ENCODE data around the gene DTWD1. TPM values are rescaled to one million over a fixed set of nuclear protein-coding genes. Genes with fewer than 3 reads are reported as not detected.
"Not testable (repeated sequence)": the region's sequence is repeated elsewhere in the genome, so short reads cannot be mapped to it uniquely, and the experiment has no call there.

Gene DTWD1
- total RNA-seq, 1 donor from 2014 or later, result 22.0 TPM

- peaks cover 30% of the 10 kb centered on the region for H3K9me3 Mint-ChIP-seq
- H3K27me3 Mint-ChIP-seq (ENCODE audit: low read depth), result peaks cover 1% of the 10 kb centered on the region
- H3K4me1 Mint-ChIP-seq (ENCODE audit: low read depth), result no peaks in the 10 kb centered on the region
- H3K36me3 Mint-ChIP-seq (ENCODE audit: low read depth), result peaks cover 3% of the 10 kb centered on the region
- no peak for DNase-seq (ENCODE audit: low spot score)
- no peak overlapping the region for H3K4me3 Mint-ChIP-seq (ENCODE audit: low read depth)
- H3K27ac Mint-ChIP-seq, result no peak overlapping the region
- intact Hi-C loops (cut with micrococcal nuclease), result no loop called here
Measured at GRCh38 chr15:49652922-49653321, 32.1 kb downstream of the DTWD1 start.

GRCh38 chr15:49656734-49657133 lies 35.9 kb downstream of the DTWD1 start:
- intact Hi-C loops (cut with micrococcal nuclease), result no loop called here
- Mint-ChIP-seq H3K4me1 (ENCODE audit: low read depth) (no peaks in the 10 kb centered on the region), H3K9me3 (peaks cover 32% of the 10 kb centered on the region), H3K36me3 (ENCODE audit: low read depth) (peaks cover 3% of the 10 kb centered on the region), H3K4me3 (ENCODE audit: low read depth) (no peak overlapping the region), H3K27ac (no peak overlapping the region), H3K27me3 (ENCODE audit: low read depth) (peaks cover 16% of the 10 kb centered on the region)
- no peak for DNase-seq (ENCODE audit: low spot score)

- no peaks in the 10 kb centered on the region for H3K36me3 Mint-ChIP-seq (ENCODE audit: low read depth)
- no peaks in the 10 kb centered on the region for H3K9me3 Mint-ChIP-seq
- DNase-seq (ENCODE audit: low spot score), result no peak
- H3K27ac Mint-ChIP-seq, result no peak overlapping the region
- peaks cover 28% of the 10 kb centered on the region for H3K27me3 Mint-ChIP-seq (ENCODE audit: low read depth)
- H3K4me3 Mint-ChIP-seq (ENCODE audit: low read depth), result no peak overlapping the region
- intact Hi-C loops (cut with micrococcal nuclease), result no loop called here
- no peaks in the 10 kb centered on the region for H3K4me1 Mint-ChIP-seq (ENCODE audit: low read depth)
Measured at GRCh38 chr15:49664716-49665115, 43.9 kb downstream of the DTWD1 start.

- H3K9me3 Mint-ChIP-seq; H3K36me3 Mint-ChIP-seq (ENCODE audit: low read depth); H3K4me1 Mint-ChIP-seq (ENCODE audit: low read depth); H3K27ac Mint-ChIP-seq; intact Hi-C loops (cut with micrococcal nuclease); DNase-seq (ENCODE audit: low spot score); H3K4me3 Mint-ChIP-seq (ENCODE audit: low read depth): not testable (repeated sequence)
- H3K27me3 Mint-ChIP-seq (ENCODE audit: low read depth), result peaks cover 25% of the 10 kb centered on the region
Measured at GRCh38 chr15:49666486-49666885, 45.6 kb downstream of the DTWD1 start.

GRCh38 chr15:49669288-49669687 lies 48.4 kb downstream of the DTWD1 start:
- Mint-ChIP-seq H3K4me3 (ENCODE audit: low read depth) (no peak overlapping the region), H3K27ac (no peak overlapping the region), H3K27me3 (ENCODE audit: low read depth) (peaks cover 18% of the 10 kb centered on the region), H3K36me3 (ENCODE audit: low read depth) (no peaks in the 10 kb centered on the region), H3K4me1 (ENCODE audit: low read depth) (no peaks in the 10 kb centered on the region), H3K9me3 (no peaks in the 10 kb centered on the region)
- intact Hi-C loops (cut with micrococcal nuclease), result no loop called here
- DNase-seq (ENCODE audit: low spot score), result no peak

GRCh38 chr15:49673861-49674260 lies 53.0 kb downstream of the DTWD1 start:
- intact Hi-C loops (cut with micrococcal nuclease), result no loop called here
- no peaks in the 10 kb centered on the region for H3K36me3 Mint-ChIP-seq (ENCODE audit: low read depth)
- H3K9me3 Mint-ChIP-seq, result no peaks in the 10 kb centered on the region
- no peak for DNase-seq (ENCODE audit: low spot score)
- H3K4me3 Mint-ChIP-seq (ENCODE audit: low read depth), result no peak overlapping the region
- H3K27ac Mint-ChIP-seq, result no peak overlapping the region
- H3K4me1 Mint-ChIP-seq (ENCODE audit: low read depth), result no peaks in the 10 kb centered on the region
- peaks cover 15% of the 10 kb centered on the region for H3K27me3 Mint-ChIP-seq (ENCODE audit: low read depth)

GRCh38 chr15:49674370-49674769 lies 53.5 kb downstream of the DTWD1 start:
- no peaks in the 10 kb centered on the region for H3K4me1 Mint-ChIP-seq (ENCODE audit: low read depth)
- no peak overlapping the region for H3K4me3 Mint-ChIP-seq (ENCODE audit: low read depth)
- no peak for DNase-seq (ENCODE audit: low spot score)
- H3K27me3 Mint-ChIP-seq (ENCODE audit: low read depth), result peaks cover 15% of the 10 kb centered on the region
- no peak overlapping the region for H3K27ac Mint-ChIP-seq
- intact Hi-C loops (cut with micrococcal nuclease), result no loop called here
- H3K9me3 Mint-ChIP-seq, result no peaks in the 10 kb centered on the region
- no peaks in the 10 kb centered on the region for H3K36me3 Mint-ChIP-seq (ENCODE audit: low read depth)

GRCh38 chr15:49675041-49675440 lies 54.2 kb downstream of the DTWD1 start:
- no peaks in the 10 kb centered on the region for H3K9me3 Mint-ChIP-seq
- intact Hi-C loops (cut with micrococcal nuclease), result no loop called here
- H3K27me3 Mint-ChIP-seq (ENCODE audit: low read depth), result peaks cover 12% of the 10 kb centered on the region
- H3K27ac Mint-ChIP-seq, result no peak overlapping the region
- H3K36me3 Mint-ChIP-seq (ENCODE audit: low read depth), result no peaks in the 10 kb centered on the region
- H3K4me3 Mint-ChIP-seq (ENCODE audit: low read depth), result no peak overlapping the region
- DNase-seq (ENCODE audit: low spot score), result no peak
- H3K4me1 Mint-ChIP-seq (ENCODE audit: low read depth), result no peaks in the 10 kb centered on the region

GRCh38 chr15:49678655-49679054 lies 57.8 kb downstream of the DTWD1 start:
- H3K9me3 Mint-ChIP-seq, result no peaks in the 10 kb centered on the region
- no peak overlapping the region for H3K27ac Mint-ChIP-seq
- peaks cover 5% of the 10 kb centered on the region for H3K27me3 Mint-ChIP-seq (ENCODE audit: low read depth)

GRCh38 chr15:49686599-49686998 lies 65.8 kb downstream of the DTWD1 start:
- Mint-ChIP-seq H3K9me3 (no peaks in the 10 kb centered on the region), H3K4me1 (ENCODE audit: low read depth) (no peaks in the 10 kb centered on the region)

More at GRCh38 chr15:49678655-49679054, 57.8 kb downstream of the DTWD1 start:
- intact Hi-C loops (cut with micrococcal nuclease), result no loop called here
- H3K36me3 Mint-ChIP-seq (ENCODE audit: low read depth), result no peaks in the 10 kb centered on the region
- no peaks in the 10 kb centered on the region for H3K4me1 Mint-ChIP-seq (ENCODE audit: low read depth)
- DNase-seq (ENCODE audit: low spot score), result no peak
- H3K4me3 Mint-ChIP-seq (ENCODE audit: low read depth), result no peak overlapping the region

GRCh38 chr15:49688135-49688790 lies 67.4 kb downstream of the DTWD1 start:
- H3K36me3 Mint-ChIP-seq (ENCODE audit: low read depth), result no peaks in the 10 kb centered on the region
- no peaks in the 10 kb centered on the region for H3K4me1 Mint-ChIP-seq (ENCODE audit: low read depth)
- no peak overlapping the region for H3K4me3 Mint-ChIP-seq (ENCODE audit: low read depth)
- no peak for DNase-seq (ENCODE audit: low spot score)
- intact Hi-C loops (cut with micrococcal nuclease), result no loop called here
- no peak overlapping the region for H3K27ac Mint-ChIP-seq
- peaks cover 17% of the 10 kb centered on the region for H3K27me3 Mint-ChIP-seq (ENCODE audit: low read depth)
- H3K9me3 Mint-ChIP-seq, result no peaks in the 10 kb centered on the region

More at GRCh38 chr15:49686599-49686998, 65.8 kb downstream of the DTWD1 start:
- intact Hi-C loops (cut with micrococcal nuclease), result no loop called here
- H3K27ac Mint-ChIP-seq, result no peak overlapping the region
- H3K4me3 Mint-ChIP-seq (ENCODE audit: low read depth), result no peak overlapping the region
- DNase-seq (ENCODE audit: low spot score), result no peak
- H3K27me3 Mint-ChIP-seq (ENCODE audit: low read depth), result peaks cover 12% of the 10 kb centered on the region
- H3K36me3 Mint-ChIP-seq (ENCODE audit: low read depth), result no peaks in the 10 kb centered on the region

GRCh38 chr15:49692514-49693090 lies 71.8 kb downstream of the DTWD1 start:
- H3K4me1 Mint-ChIP-seq (ENCODE audit: low read depth), result no peaks in the 10 kb centered on the region
- H3K4me3 Mint-ChIP-seq (ENCODE audit: low read depth), result no peak overlapping the region
- intact Hi-C loops (cut with micrococcal nuclease), result no loop called here
- no peaks in the 10 kb centered on the region for H3K36me3 Mint-ChIP-seq (ENCODE audit: low read depth)
- DNase-seq (ENCODE audit: low spot score), result no peak
- H3K27me3 Mint-ChIP-seq (ENCODE audit: low read depth), result peaks cover 23% of the 10 kb centered on the region
- no peaks in the 10 kb centered on the region for H3K9me3 Mint-ChIP-seq
- H3K27ac Mint-ChIP-seq, result no peak overlapping the region

GRCh38 chr15:49693498-49693897 lies 72.7 kb downstream of the DTWD1 start:
- intact Hi-C loops (cut with micrococcal nuclease), result no loop called here

More at GRCh38 chr15:49693498-49693897, 72.7 kb downstream of the DTWD1 start:
- no peaks in the 10 kb centered on the region for H3K36me3 Mint-ChIP-seq (ENCODE audit: low read depth)
- no peak overlapping the region for H3K27ac Mint-ChIP-seq
- peaks cover 23% of the 10 kb centered on the region for H3K27me3 Mint-ChIP-seq (ENCODE audit: low read depth)
- no peak for DNase-seq (ENCODE audit: low spot score)
- H3K9me3 Mint-ChIP-seq, result no peaks in the 10 kb centered on the region
- no peaks in the 10 kb centered on the region for H3K4me1 Mint-ChIP-seq (ENCODE audit: low read depth)
- H3K4me3 Mint-ChIP-seq (ENCODE audit: low read depth), result no peak overlapping the region
